ENCODE data around the gene SUPT3H. TPM values are rescaled to one million over a fixed set of nuclear protein-coding genes. Genes with fewer than 3 reads are reported as not detected.

Gene SUPT3H
- total RNA-seq, 1 experiment from 2014 or later, result 12.7 TPM

DNA sequence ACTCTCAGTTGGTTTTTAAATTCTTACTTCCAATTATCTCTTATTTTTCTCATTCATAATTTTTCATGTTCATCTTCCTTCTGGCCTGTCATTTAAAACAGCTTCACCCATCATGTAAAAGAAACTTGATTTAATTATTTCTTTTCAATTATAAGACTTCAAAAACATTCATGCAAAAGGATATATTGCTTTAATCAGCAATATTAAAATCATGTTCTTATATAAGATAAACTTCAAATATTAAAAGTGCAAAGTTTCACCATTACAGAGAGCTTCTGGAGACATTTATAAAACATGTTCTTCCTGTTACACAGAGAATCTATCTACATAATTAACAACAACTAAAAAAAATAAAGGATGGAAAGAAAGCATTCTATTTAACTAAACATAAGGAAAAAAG is 446.3 kb downstream of the SUPT3H start:
- DNase-seq (ENCODE audit: unreplicated experiment), result no peak
- BruUV-seq (replicated peaks), result no TSS peak
- no peak overlapping the region for H3K4me3 Mint-ChIP-seq (ENCODE audit: unreplicated experiment)
- intact Hi-C loops (cut with micrococcal nuclease), result no loop called here
- TF ChIP-seq, protein P1, sequence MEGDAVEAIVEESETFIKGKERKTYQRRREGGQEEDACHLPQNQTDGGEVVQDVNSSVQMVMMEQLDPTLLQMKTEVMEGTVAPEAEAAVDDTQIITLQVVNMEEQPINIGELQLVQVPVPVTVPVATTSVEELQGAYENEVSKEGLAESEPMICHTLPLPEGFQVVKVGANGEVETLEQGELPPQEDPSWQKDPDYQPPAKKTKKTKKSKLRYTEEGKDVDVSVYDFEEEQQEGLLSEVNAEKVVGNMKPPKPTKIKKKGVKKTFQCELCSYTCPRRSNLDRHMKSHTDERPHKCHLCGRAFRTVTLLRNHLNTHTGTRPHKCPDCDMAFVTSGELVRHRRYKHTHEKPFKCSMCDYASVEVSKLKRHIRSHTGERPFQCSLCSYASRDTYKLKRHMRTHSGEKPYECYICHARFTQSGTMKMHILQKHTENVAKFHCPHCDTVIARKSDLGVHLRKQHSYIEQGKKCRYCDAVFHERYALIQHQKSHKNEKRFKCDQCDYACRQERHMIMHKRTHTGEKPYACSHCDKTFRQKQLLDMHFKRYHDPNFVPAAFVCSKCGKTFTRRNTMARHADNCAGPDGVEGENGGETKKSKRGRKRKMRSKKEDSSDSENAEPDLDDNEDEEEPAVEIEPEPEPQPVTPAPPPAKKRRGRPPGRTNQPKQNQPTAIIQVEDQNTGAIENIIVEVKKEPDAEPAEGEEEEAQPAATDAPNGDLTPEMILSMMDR (IDR thresholded peaks at IDR 0.05; ENCODE audit: unreplicated experiment), result no peak
- no peaks in the 10 kb centered on the region for H3K4me1 Mint-ChIP-seq (ENCODE audit: insufficient read depth, unreplicated experiment)
- H3K27ac Mint-ChIP-seq (ENCODE audit: low read depth, unreplicated experiment), result no peak overlapping the region
- CTCF ChIA-PET, result no interaction called here
- POLR2A ChIA-PET, result interaction anchor here (0.6 kb wide), 1 partner anchor 505 kb away, joined by 3 read pairs; no protein-coding TSS in a partner anchor
- no peaks in the 10 kb centered on the region for H3K27me3 Mint-ChIP-seq (ENCODE audit: insufficient read depth, unreplicated experiment)
- peaks cover 6% of the 10 kb centered on the region for H3K36me3 Mint-ChIP-seq (ENCODE audit: insufficient read depth, unreplicated experiment)
- no peaks in the 10 kb centered on the region for H3K9me3 Mint-ChIP-seq (ENCODE audit: unreplicated experiment)

DNA sequence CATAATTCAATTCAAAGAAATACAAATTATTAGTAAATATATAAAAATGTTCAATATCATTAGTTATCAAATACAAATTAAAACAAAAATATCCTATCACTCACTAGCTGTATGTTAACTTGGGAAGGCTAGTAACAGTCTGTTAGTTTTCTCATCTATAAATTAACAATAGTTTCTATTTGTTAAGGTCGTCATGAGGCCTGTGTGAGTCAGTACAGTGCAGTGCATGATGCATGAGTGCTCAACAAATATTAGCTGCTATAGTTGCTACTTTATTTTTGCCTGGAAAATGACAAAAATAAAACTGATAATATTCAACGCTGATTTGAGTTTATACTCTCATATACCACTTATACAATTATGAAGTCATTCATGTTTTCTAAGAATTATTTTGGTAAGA is 451.2 kb downstream of the SUPT3H start:
- intact Hi-C loops (cut with micrococcal nuclease), result no loop called here
- H3K27me3 Mint-ChIP-seq (ENCODE audit: insufficient read depth, unreplicated experiment), result no peaks in the 10 kb centered on the region
- ChIA-PET POLR2A (no interaction called here), CTCF (interaction anchor here (0.6 kb wide), 1 partner anchor 18 kb away, joined by 4 read pairs; no protein-coding TSS in a partner anchor)
- H3K4me3 Mint-ChIP-seq (ENCODE audit: unreplicated experiment), result no peak overlapping the region
- TF ChIP-seq, protein P1 (IDR thresholded peaks at IDR 0.05; ENCODE audit: unreplicated experiment), result no peak
- no peaks in the 10 kb centered on the region for H3K4me1 Mint-ChIP-seq (ENCODE audit: insufficient read depth, unreplicated experiment)
- DNase-seq (ENCODE audit: unreplicated experiment), result no peak
- H3K36me3 Mint-ChIP-seq (ENCODE audit: insufficient read depth, unreplicated experiment), result peaks cover 6% of the 10 kb centered on the region
- no peaks in the 10 kb centered on the region for H3K9me3 Mint-ChIP-seq (ENCODE audit: unreplicated experiment)
- no peak overlapping the region for H3K27ac Mint-ChIP-seq (ENCODE audit: low read depth, unreplicated experiment)
- no TSS peak for BruUV-seq (replicated peaks)

DNA sequence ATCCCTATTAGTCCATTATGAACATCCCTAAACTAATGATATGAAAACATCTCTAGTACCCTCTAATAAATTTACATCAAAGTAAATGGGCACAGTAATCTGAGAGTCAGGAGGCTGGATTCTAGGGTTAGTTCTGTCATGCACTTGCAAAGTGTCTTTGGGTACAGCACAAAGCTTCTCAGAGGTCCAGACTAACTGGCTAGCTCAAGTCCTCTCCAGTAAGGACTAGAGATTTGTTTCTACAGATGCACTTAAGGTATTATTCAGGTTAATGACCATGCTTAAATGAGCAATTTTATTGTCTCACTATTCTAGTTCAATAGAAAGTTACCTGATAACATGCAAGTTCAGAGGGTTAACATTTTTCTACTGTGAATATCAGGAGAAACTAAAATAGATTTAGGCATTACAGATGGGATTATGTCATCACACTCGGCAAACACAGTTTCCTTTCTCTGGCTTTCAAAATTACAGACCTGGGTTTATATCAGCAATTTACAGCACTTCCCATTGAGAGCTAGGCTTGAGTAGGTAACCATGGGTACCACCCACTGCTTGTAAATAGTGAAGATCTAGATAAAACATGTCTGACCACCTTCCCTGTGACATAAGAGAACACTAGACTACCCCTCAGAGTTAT is 452.5 kb downstream of the SUPT3H start:
- no peak for DNase-seq (ENCODE audit: unreplicated experiment)
- H3K9me3 Mint-ChIP-seq (ENCODE audit: unreplicated experiment), result no peaks in the 10 kb centered on the region
- H3K4me3 Mint-ChIP-seq (ENCODE audit: unreplicated experiment), result no peak overlapping the region
- no peaks in the 10 kb centered on the region for H3K27me3 Mint-ChIP-seq (ENCODE audit: insufficient read depth, unreplicated experiment)
- H3K27ac Mint-ChIP-seq (ENCODE audit: low read depth, unreplicated experiment), result no peak overlapping the region
- intact Hi-C loops (cut with micrococcal nuclease), result no loop called here
- TF ChIP-seq, protein P1 (IDR thresholded peaks at IDR 0.05; ENCODE audit: unreplicated experiment), result no peak
- no TSS peak for BruUV-seq (replicated peaks)
- H3K36me3 Mint-ChIP-seq (ENCODE audit: insufficient read depth, unreplicated experiment), result peaks cover 6% of the 10 kb centered on the region
- H3K4me1 Mint-ChIP-seq (ENCODE audit: insufficient read depth, unreplicated experiment), result peaks cover 8% of the 10 kb centered on the region
- ChIA-PET POLR2A (interaction anchor here (0.6 kb wide), 1 partner anchor 263 kb away, joined by 4 read pairs; no protein-coding TSS in a partner anchor), CTCF (no interaction called here)

DNA sequence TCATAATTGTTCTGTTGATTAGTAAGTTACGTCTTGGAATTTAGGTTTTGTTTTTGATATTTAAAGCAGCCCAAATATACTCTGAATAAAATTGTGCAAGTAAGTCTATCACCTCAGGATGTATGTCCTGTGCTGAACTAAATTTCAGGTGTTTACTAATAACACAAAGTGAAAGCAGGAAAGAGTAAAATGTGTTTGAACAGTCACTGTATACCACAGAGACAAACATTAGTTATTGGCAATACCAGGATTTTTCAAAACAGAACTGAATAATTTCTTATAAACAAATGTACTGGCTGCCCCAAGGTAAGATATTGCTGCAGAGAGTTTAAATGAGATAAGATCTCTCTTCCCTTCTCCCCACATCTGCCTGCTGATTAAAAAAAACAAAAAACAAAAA is 454.3 kb downstream of the SUPT3H start:
- DNase-seq (ENCODE audit: unreplicated experiment), result no peak
- ChIA-PET CTCF (no interaction called here), POLR2A (no interaction called here)
- Mint-ChIP-seq H3K4me1 (ENCODE audit: insufficient read depth, unreplicated experiment) (peaks cover 8% of the 10 kb centered on the region), H3K9me3 (ENCODE audit: unreplicated experiment) (no peaks in the 10 kb centered on the region), H3K36me3 (ENCODE audit: insufficient read depth, unreplicated experiment) (peaks cover 6% of the 10 kb centered on the region), H3K4me3 (ENCODE audit: unreplicated experiment) (no peak overlapping the region), H3K27ac (ENCODE audit: low read depth, unreplicated experiment) (no peak overlapping the region), H3K27me3 (ENCODE audit: insufficient read depth, unreplicated experiment) (no peaks in the 10 kb centered on the region)
- TF ChIP-seq, protein P1 (IDR thresholded peaks at IDR 0.05; ENCODE audit: unreplicated experiment), result no peak
- no TSS peak for BruUV-seq (replicated peaks)
- intact Hi-C loops (cut with micrococcal nuclease), result no loop called here

All from MCF 10A (cell line).